Suprapubic skin (tissue), 4 donors: Measurements from ENCODE around the gene DBR1. TPM values are rescaled to one million over a fixed set of nuclear protein-coding genes. Genes with fewer than 3 reads are reported as not detected.

ENCODE experiments used
- DNase-seq, 2 donors: peaks; one replicate each; pipeline ENCODE4 v3.0.0-alpha.2; 2019; ENCODE audit warnings: low spot score in 2 of 2
- H3K27ac ChIP-seq: fragments of 200-600 bp; sonication (generic); one replicate; pipeline ENCODE4 v1.5.1; 2019
- H3K27me3 ChIP-seq: fragments of 200-600 bp; sonication (generic); one replicate; pipeline ENCODE4 v1.5.1; 2019
- H3K36me3 ChIP-seq: fragments of 200-600 bp; sonication (generic); one replicate; pipeline ENCODE4 v1.5.1; 2019
- H3K4me1 ChIP-seq: fragments of 200-600 bp; sonication (generic); one replicate; pipeline ENCODE4 v1.5.1; 2019
- H3K4me3 ChIP-seq: fragments of 200-600 bp; sonication (generic); one replicate; pipeline ENCODE4 v1.5.1; 2019; ENCODE audit warnings: mild to moderate bottlenecking
- H3K9me3 ChIP-seq: fragments of 200-600 bp; sonication (generic); one replicate; pipeline ENCODE4 v1.5.1; 2019
- CTCF ChIP-seq, 2 donors: fragments of 200-600 bp in 1 of 2; fragments of 450-650 bp in 1 of 2; sonication (generic) in 1 of 2; IDR thresholded peaks; one replicate each; pipeline ENCODE4 v1.5.1; 2016 to 2019; ENCODE audit warnings: antibody characterized with exemption in 2 of 2, mild to moderate bottlenecking in 1 of 2, moderate library complexity in 1 of 2
- EP300 ChIP-seq: sonication (generic); formaldehyde crosslinking; IDR thresholded peaks from one replicate; pipeline ENCODE4 v1.6.1; 2017; ENCODE audit warnings: antibody characterized with exemption
- POLR2A ChIP-seq, 2 donors: fragments of 450-650 bp; IDR thresholded peaks; one replicate each; pipeline ENCODE4 v1.6.1; 2017; ENCODE audit warnings: antibody characterized with exemption in 2 of 2, mild to moderate bottlenecking in 2 of 2, moderate library complexity in 2 of 2
- POLR2AphosphoS5 ChIP-seq, 3 donors: sonication (generic); formaldehyde crosslinking; IDR thresholded peaks; one replicate each; pipeline ENCODE4 v1.6.1; 2017; ENCODE audit warnings: antibody characterized with exemption in 3 of 3
- WGBS: methylation state at CpG from one replicate; pipeline ENCODE4 v1.1.5; 2018; 5-methylcytosine and 5-hydroxymethylcytosine counted together
- total RNA-seq, 4 donors: library from RNA; depleted of rRNA; stranded (reverse); fragments of >200 nt; gene quantifications; one replicate each; pipeline ENCODE4 v1.1.0, GENCODE V29; 2016

The DBR1 gene
- total RNA-seq, 4 donors from 2014 or later: 12.7 to 13.3 (median 12.8) TPM

DNA sequence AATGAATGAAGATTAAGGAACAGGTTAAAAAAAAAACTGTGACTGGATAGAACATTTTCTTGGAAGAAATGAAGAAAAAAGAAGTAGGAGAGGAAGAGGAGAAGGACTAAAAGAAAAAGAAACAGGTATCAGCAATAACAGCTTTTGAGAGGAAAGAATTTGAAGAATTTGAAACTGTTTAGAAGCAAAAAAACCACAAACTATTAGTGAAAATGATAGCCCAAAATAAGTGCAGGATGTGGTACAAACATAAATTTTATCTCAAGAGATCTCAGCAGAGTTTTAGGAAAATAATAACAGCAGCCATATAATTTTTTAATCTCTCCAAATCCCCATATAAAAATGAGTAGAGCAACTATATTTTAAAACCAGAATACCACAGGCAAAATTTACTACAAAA, 33.8 kb downstream of the DBR1 start:
- Histone ChIP-seq H3K4me1 (no peaks in the 10 kb centered on the region), H3K36me3 (no peaks in the 10 kb centered on the region), H3K4me3 (no peak overlapping the region), H3K9me3 (no peaks in the 10 kb centered on the region), H3K27ac (no peak overlapping the region), H3K27me3 (no peaks in the 10 kb centered on the region)
- no peak for TF ChIP-seq EP300
- TF ChIP-seq POLR2AphosphoS5 (IDR thresholded peaks at IDR 0.05): no peak
- no peak for TF ChIP-seq POLR2A (IDR thresholded peaks at IDR 0.05)
- no peak for TF ChIP-seq CTCF (IDR thresholded peaks at IDR 0.05)
- no peak for DNase-seq

DNA sequence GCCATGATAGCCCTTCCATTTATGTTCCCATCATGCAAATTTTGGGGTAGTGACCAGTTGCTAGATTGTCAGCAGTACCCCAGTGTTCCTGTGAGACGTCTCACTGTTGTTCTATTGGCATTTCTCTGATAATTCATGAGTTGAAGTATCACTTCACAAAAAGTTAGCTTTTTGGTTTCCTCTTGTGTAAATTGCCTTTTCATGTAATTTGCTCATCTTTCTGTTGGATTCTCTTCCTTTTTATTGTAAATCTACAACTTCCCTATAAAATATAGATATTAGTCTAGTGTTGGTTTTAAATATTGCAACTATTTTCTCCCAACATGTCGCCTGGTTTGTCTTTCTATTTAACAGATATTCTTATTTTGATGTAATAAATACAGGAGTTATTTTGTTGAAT, 35.0 kb downstream of the DBR1 start:
- Histone ChIP-seq H3K36me3 (no peaks in the 10 kb centered on the region), H3K27ac (no peak overlapping the region), H3K9me3 (no peaks in the 10 kb centered on the region), H3K4me3 (no peak overlapping the region), H3K4me1 (no peaks in the 10 kb centered on the region), H3K27me3 (no peaks in the 10 kb centered on the region)
- TF ChIP-seq EP300 (no peak), CTCF (IDR thresholded peaks at IDR 0.05) (no peak), POLR2A (IDR thresholded peaks at IDR 0.05) (no peak), POLR2AphosphoS5 (IDR thresholded peaks at IDR 0.05) (no peak)
- DNase-seq: no peak
- 89% methylated on average over 2 of the region's 2 CpGs for WGBS

GRCh38 chr3:138137861-138138260, 36.9 kb downstream of the DBR1 start:
- no peak for DNase-seq
- Histone ChIP-seq H3K4me1 (no peaks in the 10 kb centered on the region), H3K27ac (no peak overlapping the region), H3K36me3 (no peaks in the 10 kb centered on the region), H3K9me3 (no peaks in the 10 kb centered on the region), H3K27me3 (no peaks in the 10 kb centered on the region), H3K4me3 (no peak overlapping the region)
- 64% methylated on average over 2 of the region's 2 CpGs for WGBS
- TF ChIP-seq CTCF (IDR thresholded peaks at IDR 0.05) (no peak), POLR2A (IDR thresholded peaks at IDR 0.05) (no peak), POLR2AphosphoS5 (IDR thresholded peaks at IDR 0.05) (no peak), EP300 (no peak)

DNA sequence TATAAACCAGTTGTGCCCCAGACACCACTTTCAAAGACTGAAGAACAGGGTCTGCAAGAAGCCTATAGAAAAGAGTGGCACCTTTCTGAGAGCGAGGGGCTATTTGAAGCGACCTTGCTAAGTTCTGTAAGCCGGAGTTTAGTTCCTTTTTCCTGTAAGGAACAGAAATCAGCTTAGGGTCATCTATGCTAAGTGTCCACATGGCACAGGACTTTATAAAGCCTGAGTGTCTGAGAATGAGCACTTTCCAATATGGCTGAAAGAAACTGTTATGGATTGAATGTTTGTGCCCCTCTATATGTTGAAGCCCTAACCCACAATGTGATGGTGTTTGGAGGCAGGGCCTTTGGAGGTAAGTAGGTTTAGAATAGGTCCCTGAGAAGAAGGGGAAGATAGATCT, 38.5 kb downstream of the DBR1 start:
- Histone ChIP-seq H3K27ac (no peak overlapping the region), H3K4me1 (no peaks in the 10 kb centered on the region), H3K4me3 (no peak overlapping the region), H3K36me3 (no peaks in the 10 kb centered on the region), H3K27me3 (no peaks in the 10 kb centered on the region), H3K9me3 (no peaks in the 10 kb centered on the region)
- TF ChIP-seq CTCF (IDR thresholded peaks at IDR 0.05) (no peak), POLR2AphosphoS5 (IDR thresholded peaks at IDR 0.05) (no peak), EP300 (no peak), POLR2A (IDR thresholded peaks at IDR 0.05) (no peak)
- 81% methylated on average over 3 of the region's 3 CpGs for WGBS
- DNase-seq: no peak

- whole genome bisulfite sequencing: 82% methylated on average over 2 of the region's 2 CpGs
- Histone ChIP-seq H3K27ac (no peak overlapping the region), H3K4me1 (no peaks in the 10 kb centered on the region), H3K36me3 (no peaks in the 10 kb centered on the region), H3K27me3 (no peaks in the 10 kb centered on the region), H3K9me3 (no peaks in the 10 kb centered on the region), H3K4me3 (no peak overlapping the region)
- TF ChIP-seq POLR2AphosphoS5 (IDR thresholded peaks at IDR 0.05) (no peak), POLR2A (IDR thresholded peaks at IDR 0.05) (no peak), CTCF (IDR thresholded peaks at IDR 0.05) (no peak), EP300 (no peak)
- DNase-seq: no peak
Observed at GRCh38 chr3:138135833-138136194, 38.9 kb downstream of the DBR1 start.
